DMS114 treated with DMSO at 0.1 percent for 48 hours (cell line): ENCODE measurements around the gene IL1RAP.

Experiments used
- DNase-seq: peaks from one replicate; lab custom pipeline; 2025; ENCODE audit not compliant: unreplicated experiment; lab: John Stamatoyannopoulos, UW

IL1RAP gene

DNA sequence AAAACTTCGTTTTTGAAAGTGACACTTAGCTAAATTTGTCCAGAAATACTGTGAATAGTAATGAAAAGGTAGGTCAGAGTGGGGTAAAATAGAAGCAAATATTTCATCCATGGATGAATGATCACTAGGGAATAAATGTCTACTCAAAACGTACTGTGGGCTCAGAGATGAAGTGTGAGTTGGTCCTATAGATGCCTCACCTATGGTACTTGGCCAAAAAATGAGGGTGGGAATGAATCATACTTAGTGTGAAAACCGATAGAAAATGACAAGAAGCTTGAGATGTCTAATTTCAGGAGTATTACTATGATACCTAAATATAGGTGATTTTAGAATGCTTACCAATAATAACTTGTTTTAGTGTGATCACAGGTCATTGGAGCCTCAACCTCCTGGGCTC lies 192.7 kb downstream of the IL1RAP start:
- DNase-seq: no peak
